ENCODE data around the gene OTULIN.

DNA sequence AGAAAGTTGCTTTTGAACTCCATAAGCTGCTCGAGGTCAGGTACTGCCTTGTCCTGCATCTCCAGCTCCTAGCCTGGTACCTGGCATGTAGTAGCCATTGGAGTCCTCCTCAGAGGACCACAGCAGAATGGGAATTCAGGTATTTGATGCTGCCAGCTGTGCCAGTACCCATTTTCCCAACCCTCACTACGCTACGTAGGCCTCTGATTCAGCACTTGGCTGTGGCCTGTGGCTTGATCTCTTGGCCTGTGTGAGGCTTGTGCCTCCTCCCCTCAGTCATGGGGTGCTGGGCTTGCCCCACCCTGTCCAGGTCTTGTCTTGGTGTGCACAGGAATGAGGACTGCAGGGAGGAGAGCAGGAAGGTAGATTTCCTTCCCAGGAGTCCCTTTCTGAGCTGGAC is 11.8 kb downstream of the OTULIN start:
- TF ChIP-seq CTCF (IDR thresholded peaks at IDR 0.05; ENCODE audit: low read length) (no peak), EZH2 (IDR thresholded peaks at IDR 0.05; ENCODE audit: borderline replicate concordance, low read length) (no peak)
